Uterus (tissue), 4 donors: Measurements from ENCODE around the gene LCN10. TPM values are rescaled to one million over a fixed set of nuclear protein-coding genes. Genes with fewer than 3 reads are reported as not detected.

Experiments
- DNase-seq, 2 donors: peaks; one replicate each; pipeline ENCODE4 v3.0.0-alpha.2; 2019 to 2020
- H3K27ac ChIP-seq, 2 donors: fragments of 200-600 bp; sonication (generic); 1 replicate in 1 of 2; 2 replicates in 1 of 2; pipeline ENCODE4 v1.5.1; 2016 to 2018
- H3K27me3 ChIP-seq, 2 donors: fragments of 200-600 bp; sonication (generic); one replicate each; pipeline ENCODE4 v1.5.1; 2018 to 2019; ENCODE audit warnings: control low read depth in 1 of 2
- H3K36me3 ChIP-seq, 2 donors: fragments of 200-600 bp; sonication (generic); one replicate each; pipeline ENCODE4 v1.5.1; 2019; ENCODE audit warnings: control low read depth in 1 of 2
- H3K4me1 ChIP-seq, 2 donors: fragments of 200-600 bp; sonication (generic); one replicate each; pipeline ENCODE4 v1.5.1; 2018 to 2019; ENCODE audit warnings: control low read depth in 1 of 2
- H3K4me3 ChIP-seq, 2 donors: fragments of 200-600 bp; sonication (generic); 1 replicate in 1 of 2; 2 replicates in 1 of 2; pipeline ENCODE4 v1.5.1; 2018 to 2019; ENCODE audit warnings: mild to moderate bottlenecking in 1 of 2
- H3K9me3 ChIP-seq, 2 donors: fragments of 200-600 bp; sonication (generic); one replicate each; pipeline ENCODE4 v1.5.1; 2019; ENCODE audit warnings: control low read depth in 1 of 2
- POLR2A ChIP-seq, 2 donors: fragments of 450-650 bp; IDR thresholded peaks; one replicate each; pipeline ENCODE4 v1.6.1; 2016; ENCODE audit warnings: antibody characterized with exemption in 2 of 2, mild to moderate bottlenecking in 1 of 2, moderate library complexity in 1 of 2
- intact Hi-C: fragments of 100-400 bp; cut with DNase I; formaldehyde crosslinking; loops from one replicate; pipeline ENCODE4 v1.15.1; 2023; ENCODE audit warnings: low total_unique reads
- total RNA-seq, 4 donors: library from RNA; depleted of rRNA in 3 of 4; stranded (reverse); fragments of >200 nt in 3 of 4; gene quantifications; one replicate each; pipeline versions ENCODE4 v1.1.0 to v1.2.4, GENCODE V29; 2014 to 2023
- TF ChIP-seq, protein P1 (sequence below), 4 experiments: fragments of 200-600 bp in 2 of 4; fragments of 450-650 bp in 2 of 4; sonication (generic) in 2 of 4; IDR thresholded peaks; one replicate each; pipeline ENCODE4 v1.5.1; 2016 to 2019; ENCODE audit warnings: antibody characterized with exemption in 4 of 4, mild to moderate bottlenecking in 2 of 4, moderate library complexity in 1 of 4
- donor health status: DM: yes; HTN: yes; CAD: no.

LCN10 gene
- total RNA-seq, 4 donors from 2014 or later, result 0.55 to 81.4 (median 20.4) TPM

- no peak overlapping the region for H3K4me3 ChIP-seq
- H3K9me3 ChIP-seq, result no peaks in the 10 kb centered on the region
- TF ChIP-seq POLR2A (IDR thresholded peaks at IDR 0.05), result no peak
- TF ChIP-seq, protein P1, sequence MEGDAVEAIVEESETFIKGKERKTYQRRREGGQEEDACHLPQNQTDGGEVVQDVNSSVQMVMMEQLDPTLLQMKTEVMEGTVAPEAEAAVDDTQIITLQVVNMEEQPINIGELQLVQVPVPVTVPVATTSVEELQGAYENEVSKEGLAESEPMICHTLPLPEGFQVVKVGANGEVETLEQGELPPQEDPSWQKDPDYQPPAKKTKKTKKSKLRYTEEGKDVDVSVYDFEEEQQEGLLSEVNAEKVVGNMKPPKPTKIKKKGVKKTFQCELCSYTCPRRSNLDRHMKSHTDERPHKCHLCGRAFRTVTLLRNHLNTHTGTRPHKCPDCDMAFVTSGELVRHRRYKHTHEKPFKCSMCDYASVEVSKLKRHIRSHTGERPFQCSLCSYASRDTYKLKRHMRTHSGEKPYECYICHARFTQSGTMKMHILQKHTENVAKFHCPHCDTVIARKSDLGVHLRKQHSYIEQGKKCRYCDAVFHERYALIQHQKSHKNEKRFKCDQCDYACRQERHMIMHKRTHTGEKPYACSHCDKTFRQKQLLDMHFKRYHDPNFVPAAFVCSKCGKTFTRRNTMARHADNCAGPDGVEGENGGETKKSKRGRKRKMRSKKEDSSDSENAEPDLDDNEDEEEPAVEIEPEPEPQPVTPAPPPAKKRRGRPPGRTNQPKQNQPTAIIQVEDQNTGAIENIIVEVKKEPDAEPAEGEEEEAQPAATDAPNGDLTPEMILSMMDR (IDR thresholded peaks at IDR 0.05), result no peak
- intact Hi-C loops, result no loop called here
- no peak for DNase-seq
- no peaks in the 10 kb centered on the region for H3K27me3 ChIP-seq
- no peak overlapping the region for H3K27ac ChIP-seq
- H3K4me1 ChIP-seq, result peaks cover 0 to 5% of the 10 kb centered on the region in 2 donors
- no peaks in the 10 kb centered on the region for H3K36me3 ChIP-seq
Observed at GRCh38 chr9:136692185-136693134, 50.3 kb downstream of the LCN10 start.

GRCh38 chr9:136691316-136692184 lies 51.2 kb downstream of the LCN10 start:
- Histone ChIP-seq H3K27ac (no peak overlapping the region), H3K4me1 (peaks cover 0 to 9% of the 10 kb centered on the region in 2 donors)
- DNase-seq, result no peak

DNA sequence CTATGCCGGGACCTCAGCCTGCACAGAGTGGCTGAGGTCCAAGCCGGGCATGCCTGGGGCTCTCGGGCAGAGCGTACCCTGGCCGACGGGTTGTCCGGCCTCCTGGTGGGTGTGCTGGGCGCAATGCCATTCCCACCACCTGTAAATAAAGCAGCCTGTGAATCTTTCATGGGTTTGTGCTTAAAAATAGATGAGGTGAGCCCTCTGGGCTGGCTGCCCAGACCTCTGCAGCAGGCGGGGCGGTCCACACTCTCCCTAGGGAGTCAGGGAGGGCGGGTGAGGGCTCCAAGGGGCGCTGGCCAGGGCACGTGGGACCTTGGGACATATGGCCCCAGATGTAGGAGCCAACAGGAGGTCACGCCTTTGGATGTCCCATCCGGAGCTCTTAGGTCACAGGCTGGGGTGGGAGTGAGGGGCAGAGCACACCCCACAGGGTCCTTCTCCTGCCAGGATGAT lies 51.9 kb downstream of the LCN10 start:
- Histone ChIP-seq H3K4me3 (no peak overlapping the region), H3K27ac (peak overlapping the region in 1 of 2 donors; percentile 38), H3K4me1 (peaks cover 0 to 16% of the 10 kb centered on the region in 2 donors), H3K36me3 (no peaks in the 10 kb centered on the region), H3K27me3 (no peaks in the 10 kb centered on the region), H3K9me3 (no peaks in the 10 kb centered on the region)
- TF ChIP-seq, protein P1 (IDR thresholded peaks at IDR 0.05), result no peak
- no peak for TF ChIP-seq POLR2A (IDR thresholded peaks at IDR 0.05)
- intact Hi-C loops, result no loop called here
- no peak for DNase-seq

More at GRCh38 chr9:136691316-136692184, 51.2 kb downstream of the LCN10 start:
- H3K27me3 ChIP-seq, result no peaks in the 10 kb centered on the region
- no peaks in the 10 kb centered on the region for H3K36me3 ChIP-seq
- intact Hi-C loops, result no loop called here
- no peak overlapping the region for H3K4me3 ChIP-seq
- H3K9me3 ChIP-seq, result no peaks in the 10 kb centered on the region
- TF ChIP-seq, protein P1 (IDR thresholded peaks at IDR 0.05), result no peak
- no peak for TF ChIP-seq POLR2A (IDR thresholded peaks at IDR 0.05)

- peaks cover 0 to 19% of the 10 kb centered on the region in 2 donors for H3K4me1 ChIP-seq
- peak overlapping the region in 1 of 2 donors; percentile 38 for H3K27ac ChIP-seq
- DNase-seq, result no peak
- no peaks in the 10 kb centered on the region for H3K27me3 ChIP-seq
- intact Hi-C loops, result no loop called here
- H3K4me3 ChIP-seq, result no peak overlapping the region
- H3K36me3 ChIP-seq, result no peaks in the 10 kb centered on the region
- H3K9me3 ChIP-seq, result no peaks in the 10 kb centered on the region
- TF ChIP-seq, protein P1 (IDR thresholded peaks at IDR 0.05), result no peak
- no peak for TF ChIP-seq POLR2A (IDR thresholded peaks at IDR 0.05)
Observed at GRCh38 chr9:136690104-136690805, 52.5 kb downstream of the LCN10 start.
